GM12864 (cell line): ENCODE data around the gene SLC35G2.
"Not testable (repeated sequence)": the region's sequence is repeated elsewhere in the genome, so short reads cannot be mapped to it uniquely, and the experiment has no call there.

Experiments
- DNase-seq: peaks from one replicate; pipeline ENCODE4 v3.0.0-alpha.2; 2011; ENCODE audit warnings: low read depth
- H3K4me3 ChIP-seq: 2 replicates; pipeline ENCODE4 v1.5.1; 2011; ENCODE audit warnings: mild to moderate bottlenecking, low read depth, low read length, control low read depth
- CTCF ChIP-seq: IDR thresholded peaks from 2 replicates; pipeline ENCODE4 v1.5.1; 2011; ENCODE audit warnings: low read depth, mild to moderate bottlenecking, moderate library complexity, low read length, control low read depth, inconsistent platforms; ENCODE audit errors: missing control alignments

The SLC35G2 gene

GRCh38 chr3:136861890-136862616 lies 43.1 kb downstream of the SLC35G2 start, which contains the start of gene NCK1:
Gene NCK1, plus strand, starts transcription at chr3:136862208. Its CDS starts 65,794 bp downstream, at chr3:136928002.
- DNase-seq, result peak; percentile 94
- TF ChIP-seq CTCF, result peak; percentile 20
- H3K4me3 ChIP-seq, result peak within 1 kb of the TSS; percentile 68

DNA sequence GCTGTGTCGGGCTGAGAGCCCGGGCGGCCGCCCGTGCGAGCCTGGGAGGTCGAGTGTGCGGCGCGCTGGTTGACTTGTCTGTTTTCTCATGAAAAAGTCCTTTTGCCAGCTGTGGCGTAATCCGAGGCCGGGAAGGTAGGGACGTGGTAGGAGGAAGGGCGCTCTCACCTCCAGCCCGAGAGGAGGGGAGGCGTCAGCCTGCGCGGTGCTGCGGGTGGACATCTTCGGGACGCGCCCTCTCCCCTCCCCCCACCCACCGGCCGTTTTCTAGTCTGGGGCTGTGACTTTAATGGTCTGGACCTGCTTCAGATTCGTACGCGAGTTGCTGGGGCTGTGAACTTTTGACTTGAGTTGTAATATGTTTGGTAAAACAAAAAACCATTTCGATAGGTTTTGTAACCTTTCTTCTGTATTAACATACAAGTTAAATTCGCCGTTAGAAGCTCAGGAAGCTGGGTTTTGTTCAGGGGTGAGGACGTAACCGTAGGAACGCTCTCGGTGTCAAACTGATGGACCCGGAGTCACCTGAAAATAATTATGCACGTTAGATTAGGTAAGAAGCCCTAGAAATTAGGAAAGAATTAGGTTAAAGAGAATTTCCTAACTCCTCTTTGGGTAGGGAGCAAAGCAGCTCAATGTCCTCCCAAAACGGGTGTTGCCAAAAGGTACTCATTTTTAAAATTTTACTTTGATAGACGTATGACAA lies 43.8 kb downstream of the SLC35G2 start:
- peak; percentile 29 for DNase-seq
- TF ChIP-seq CTCF, result no peak
- peak overlapping the region; percentile 68 for H3K4me3 ChIP-seq

DNA sequence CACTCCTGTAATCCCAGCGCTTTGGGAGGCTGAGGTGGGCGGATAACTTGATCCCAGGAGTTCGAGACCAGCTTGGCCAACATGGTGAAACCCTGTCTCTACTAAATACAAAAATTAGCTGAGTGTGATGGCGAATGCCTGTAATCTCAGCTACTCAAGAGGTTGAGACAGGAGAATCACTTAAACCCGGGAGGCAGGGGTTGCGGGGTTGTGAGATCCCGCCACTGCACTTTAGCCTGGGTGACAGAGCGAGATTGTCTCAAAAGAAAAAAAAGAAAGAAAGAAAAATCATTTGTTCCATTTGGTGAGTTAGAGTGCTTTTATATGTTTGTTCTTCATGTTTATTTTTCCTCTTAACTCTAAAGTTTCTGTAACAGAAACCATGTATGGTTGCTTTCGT lies 50.4 kb downstream of the SLC35G2 start:
- no peak overlapping the region for H3K4me3 ChIP-seq
- TF ChIP-seq CTCF, result no peak
- DNase-seq, result no peak

GRCh38 chr3:136872258-136872657 lies 53.3 kb downstream of the SLC35G2 start:
- H3K4me3 ChIP-seq, DNase-seq: not testable (repeated sequence)

GRCh38 chr3:136879510-136879909 lies 60.6 kb downstream of the SLC35G2 start:
- DNase-seq, H3K4me3 ChIP-seq: not testable (repeated sequence)

- no peak for TF ChIP-seq CTCF
- H3K4me3 ChIP-seq, result no peak overlapping the region
- no peak for DNase-seq
Measured at GRCh38 chr3:136882571-136882970, 63.6 kb downstream of the SLC35G2 start.

DNA sequence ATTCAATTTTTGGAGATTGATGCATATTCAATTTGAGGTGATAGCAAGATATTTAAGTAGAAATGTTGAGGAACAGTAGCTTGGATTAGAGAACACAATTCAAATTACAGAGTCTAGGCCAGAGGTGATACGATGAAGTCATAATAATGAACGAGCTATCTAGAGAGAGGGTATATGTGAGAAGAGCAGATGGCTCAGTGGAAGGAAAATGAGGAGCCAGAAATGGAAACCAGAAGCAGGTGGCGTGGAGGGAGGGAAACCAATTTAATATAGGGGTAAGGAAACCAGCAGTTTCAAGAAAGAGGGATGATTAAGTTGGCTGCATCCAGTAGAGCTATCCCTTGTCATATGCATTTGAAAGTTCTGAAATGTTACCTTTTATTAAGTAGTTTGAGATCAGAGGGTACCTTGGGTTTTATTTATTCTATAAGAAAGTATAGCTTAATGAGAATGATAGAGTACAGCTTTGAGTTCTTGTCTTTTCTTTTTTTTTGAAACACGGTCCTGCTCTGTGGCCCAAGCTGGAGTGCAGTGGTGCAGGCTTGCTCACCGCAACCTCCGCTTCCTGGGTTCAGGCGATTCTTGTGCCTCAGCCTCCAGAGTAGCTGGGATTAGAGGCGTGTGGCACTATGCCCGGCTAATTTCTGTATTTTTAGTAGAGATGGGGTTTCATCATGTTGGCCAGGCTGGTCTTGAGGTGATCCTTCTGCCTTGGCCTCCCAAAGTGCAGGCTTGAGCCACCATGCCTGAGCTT lies 65.2 kb downstream of the SLC35G2 start:
- DNase-seq, result no peak

More for the DNA sequence above, 65.2 kb downstream of the SLC35G2 start:
- TF ChIP-seq CTCF, result no peak
- H3K4me3 ChIP-seq, result no peak overlapping the region
